Measurements from ENCODE around the gene PRKCQ. TPM values are rescaled to one million over a fixed set of nuclear protein-coding genes. Genes with fewer than 3 reads are reported as not detected.

The PRKCQ gene
- total RNA-seq, 1 experiment from 2014 or later = 4.0 TPM

GRCh38 chr10:6431861-6432260 is 148.2 kb downstream of the PRKCQ start:
- H3K79me2 ChIP-seq (ENCODE audit: low read depth) = no peaks in the 10 kb centered on the region
- no peak overlapping the region for H3K27ac ChIP-seq
- H3K36me3 ChIP-seq (ENCODE audit: low read depth) = no peaks in the 10 kb centered on the region
- H3K27me3 ChIP-seq (ENCODE audit: insufficient read depth, low read depth) = no peaks in the 10 kb centered on the region
- no peaks in the 10 kb centered on the region for H3F3A ChIP-seq (ENCODE audit: insufficient read depth, low read depth)
- ChIA-PET CTCF (no interaction called here), POLR2A (ENCODE audit: unreplicated experiment) (no interaction called here)
- H3K4me1 ChIP-seq (replicated peaks; ENCODE audit: insufficient read depth) = no peaks in the 10 kb centered on the region
- no peaks in the 10 kb centered on the region for H4K20me1 ChIP-seq (ENCODE audit: insufficient read depth)
- no peak overlapping the region for H3K4me3 ChIP-seq
- no peak overlapping the region for H2AFZ ChIP-seq
- no peak for DNase-seq
- no peaks in the 10 kb centered on the region for H3K9me2 ChIP-seq (ENCODE audit: insufficient read depth)
- BruUV-seq (replicated peaks) = no TSS peak
- no peak overlapping the region for H3K4me2 ChIP-seq
- no peak for TF ChIP-seq CTCF (conservative IDR thresholded peaks at IDR 0.05)
- no peak for TF ChIP-seq EZH2 (IDR thresholded peaks at IDR 0.05; ENCODE audit: low read depth)
- no peaks in the 10 kb centered on the region for H3K9me3 ChIP-seq (ENCODE audit: insufficient read depth, low read depth)
- intact Hi-C loops (cut with micrococcal nuclease; ENCODE audit: unreplicated experiment) = no loop called here

- no peak for DNase-seq
- no peak overlapping the region for H3K4me3 ChIP-seq
- H3F3A ChIP-seq (ENCODE audit: insufficient read depth, low read depth) = no peaks in the 10 kb centered on the region
- no peak for TF ChIP-seq CTCF (conservative IDR thresholded peaks at IDR 0.05)
- no peak for TF ChIP-seq EZH2 (IDR thresholded peaks at IDR 0.05; ENCODE audit: low read depth)
- no peaks in the 10 kb centered on the region for H4K20me1 ChIP-seq (ENCODE audit: insufficient read depth)
- no peak overlapping the region for H3K27ac ChIP-seq
- H3K4me2 ChIP-seq = no peak overlapping the region
- ChIA-PET CTCF (no interaction called here), POLR2A (ENCODE audit: unreplicated experiment) (no interaction called here)
- no TSS peak for BruUV-seq (replicated peaks)
- H2AFZ ChIP-seq = no peak overlapping the region
- no peaks in the 10 kb centered on the region for H3K79me2 ChIP-seq (ENCODE audit: low read depth)
- H3K27me3 ChIP-seq (ENCODE audit: insufficient read depth, low read depth) = no peaks in the 10 kb centered on the region
- intact Hi-C loops (cut with micrococcal nuclease; ENCODE audit: unreplicated experiment) = no loop called here
- H3K9me2 ChIP-seq (ENCODE audit: insufficient read depth) = no peaks in the 10 kb centered on the region
- H3K4me1 ChIP-seq (replicated peaks; ENCODE audit: insufficient read depth) = no peaks in the 10 kb centered on the region
- no peaks in the 10 kb centered on the region for H3K9me3 ChIP-seq (ENCODE audit: insufficient read depth, low read depth)
- H3K36me3 ChIP-seq (ENCODE audit: low read depth) = no peaks in the 10 kb centered on the region
These were observed 148.9 kb downstream of the PRKCQ start for GRCh38 chr10:6431186-6431585.

GRCh38 chr10:6430423-6430980 is 149.6 kb downstream of the PRKCQ start:
- POLR2A ChIA-PET (ENCODE audit: unreplicated experiment) = no interaction called here
- BruUV-seq (replicated peaks) = no TSS peak
- Histone ChIP-seq H3K4me2 (no peak overlapping the region), H3F3A (ENCODE audit: insufficient read depth, low read depth) (no peaks in the 10 kb centered on the region), H3K9me2 (ENCODE audit: insufficient read depth) (no peaks in the 10 kb centered on the region), H3K27me3 (ENCODE audit: insufficient read depth, low read depth) (no peaks in the 10 kb centered on the region), H4K20me1 (ENCODE audit: insufficient read depth) (no peaks in the 10 kb centered on the region), H3K4me3 (no peak overlapping the region), H3K79me2 (ENCODE audit: low read depth) (no peaks in the 10 kb centered on the region), H2AFZ (no peak overlapping the region), H3K27ac (no peak overlapping the region), H3K9me3 (ENCODE audit: insufficient read depth, low read depth) (no peaks in the 10 kb centered on the region), H3K36me3 (ENCODE audit: low read depth) (no peaks in the 10 kb centered on the region), H3K4me1 (replicated peaks; ENCODE audit: insufficient read depth) (no peaks in the 10 kb centered on the region)
- no peak for DNase-seq
- TF ChIP-seq CTCF (conservative IDR thresholded peaks at IDR 0.05) (no peak), EZH2 (IDR thresholded peaks at IDR 0.05; ENCODE audit: low read depth) (no peak)
- CTCF ChIA-PET = no interaction called here
- intact Hi-C loops (cut with micrococcal nuclease; ENCODE audit: unreplicated experiment) = no loop called here
